ENCODE measurements around the gene RPIA. TPM values are rescaled to one million over a fixed set of nuclear protein-coding genes. Genes with fewer than 3 reads are reported as not detected.

The RPIA gene
- total RNA-seq, 1 donor from 2014 or later, result 16.5 TPM

Other genes with a start within 250 kb of the RPIA start
- not detected for gene FOXI3, start 239.0 kb upstream of the RPIA start, total RNA-seq
- gene EIF2AK3, start 64.2 kb upstream of the RPIA start, total RNA-seq, result 16.0 TPM

All from lower lobe of right lung (tissue), 1 donor.